ENCODE data around the gene GTSE1. TPM values are rescaled to one million over a fixed set of nuclear protein-coding genes. Genes with fewer than 3 reads are reported as not detected.

Gene GTSE1
- total and polyA plus RNA-seq, 2 of the 13 experiments (the other 11 are each of a cell fraction or from before 2014, with no cell fraction given): 10.7 to 13.5 TPM

GRCh38 chr22:46364341-46365165 is 67.9 kb downstream of the GTSE1 start:
- in situ Hi-C loops (cut with HindIII; ENCODE audit: extremely low pct_ligation_motif_present, low pct_unique_long_range_greater_than_20kb): loop anchor here (5.0 kb wide), 2 partner anchors 78 to 173 kb away; partner anchors contain the start of gene CELSR1
- H3K27ac ChIP-seq (ENCODE audit: extremely low read length, insufficient read depth, low read length): no peak overlapping the region
- no peaks in the 10 kb centered on the region for H3K9me3 ChIP-seq (ENCODE audit: low read length)
- DNase-seq (ENCODE audit: low spot score) (no peak), ATAC-seq (no peak), FAIRE-seq (no peak)
- POLR2A ChIA-PET: interaction anchor here (0.9 kb wide), 1 partner anchor 14 kb away, joined by 3 read pairs; no protein-coding TSS in a partner anchor
- WGBS (ENCODE audit: low lambda C conversion rate): 87% methylated on average over 7 of the region's 26 CpGs
- peaks cover 36% of the 10 kb centered on the region for H3K4me1 ChIP-seq (ENCODE audit: insufficient read depth, low read length)
- H3K36me3 ChIP-seq (replicated peaks in 1 of 2; ENCODE audit: control insufficient read depth in 1 of 2, insufficient read depth in 2 of 2, low read length in 2 of 2): no peaks in the 10 kb centered on the region
- no peak overlapping the region for H2AFZ ChIP-seq (ENCODE audit: low read length)
- CTCF ChIA-PET (ENCODE audit: low intra/inter-chr PET ratio, low total read pairs): no interaction called here
- no peaks in the 10 kb centered on the region for H4K20me1 ChIP-seq (ENCODE audit: insufficient read depth, low read length)
- no peak overlapping the region for H3K4me2 ChIP-seq (ENCODE audit: low read depth, low read length)
- H3K4me3 ChIP-seq (replicated peaks in 1 of 3; ENCODE audit: insufficient read depth in 1 of 3, low read depth in 2 of 3, low read length in 3 of 3): no peak overlapping the region
- no TSS peak for BruUV-seq (replicated peaks)
- no peaks in the 10 kb centered on the region for H3K79me2 ChIP-seq (ENCODE audit: insufficient read depth, low read length)
- intact Hi-C loops (cut with micrococcal nuclease; ENCODE audit: unreplicated experiment): no loop called here
- H3K9ac ChIP-seq (ENCODE audit: insufficient read depth, low read depth, low read length): no peak overlapping the region
- no peaks in the 10 kb centered on the region for H3K27me3 ChIP-seq (ENCODE audit: control insufficient read depth in 1 of 2, insufficient read depth in 2 of 2, low read length in 2 of 2)
- TF ChIP-seq ZFYVE20 (CRISPR knock-in tag; IDR thresholded peaks at IDR 0.05; ENCODE audit: borderline replicate concordance, low read depth): no peak
- TF ChIP-seq, protein P1, sequence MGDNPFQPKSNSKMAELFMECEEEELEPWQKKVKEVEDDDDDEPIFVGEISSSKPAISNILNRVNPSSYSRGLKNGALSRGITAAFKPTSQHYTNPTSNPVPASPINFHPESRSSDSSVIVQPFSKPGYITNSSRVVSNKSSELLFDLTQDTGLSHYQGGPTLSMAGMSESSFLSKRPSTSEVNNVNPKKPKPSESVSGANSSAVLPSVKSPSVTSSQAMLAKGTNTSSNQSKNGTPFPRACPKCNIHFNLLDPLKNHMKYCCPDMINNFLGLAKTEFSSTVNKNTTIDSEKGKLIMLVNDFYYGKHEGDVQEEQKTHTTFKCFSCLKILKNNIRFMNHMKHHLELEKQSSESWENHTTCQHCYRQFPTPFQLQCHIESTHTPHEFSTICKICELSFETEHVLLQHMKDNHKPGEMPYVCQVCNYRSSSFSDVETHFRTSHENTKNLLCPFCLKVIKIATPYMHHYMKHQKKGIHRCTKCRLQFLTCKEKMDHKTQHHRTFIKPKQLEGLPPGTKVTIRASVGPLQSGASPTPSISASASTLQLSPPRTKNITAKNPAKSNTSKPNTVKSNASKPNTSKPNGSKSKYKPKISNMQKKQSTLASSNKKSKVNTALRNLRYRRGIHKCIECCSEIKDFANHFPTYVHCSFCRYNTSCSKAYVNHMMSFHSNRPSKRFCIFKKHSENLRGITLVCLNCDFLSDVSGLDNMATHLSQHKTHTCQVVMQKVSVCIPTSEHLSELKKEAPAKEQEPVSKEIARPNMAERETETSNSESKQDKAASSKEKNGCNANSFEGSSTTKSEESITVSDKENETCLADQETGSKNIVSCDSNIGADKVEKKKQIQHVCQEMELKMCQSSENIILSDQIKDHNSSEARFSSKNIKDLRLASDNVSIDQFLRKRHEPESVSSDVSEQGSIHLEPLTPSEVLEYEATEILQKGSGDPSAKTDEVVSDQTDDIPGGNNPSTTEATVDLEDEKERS (CRISPR knock-in tag; IDR thresholded peaks at IDR 0.05): no peak
- TF ChIP-seq SMAD3 (CRISPR knock-in tag; IDR thresholded peaks at IDR 0.05): no peak
- no peak for TF ChIP-seq ZNF547 (CRISPR knock-in tag; IDR thresholded peaks at IDR 0.05)
- TF ChIP-seq ZC3H13 (CRISPR knock-in tag; IDR thresholded peaks at IDR 0.05): no peak
- TF ChIP-seq, protein P2, sequence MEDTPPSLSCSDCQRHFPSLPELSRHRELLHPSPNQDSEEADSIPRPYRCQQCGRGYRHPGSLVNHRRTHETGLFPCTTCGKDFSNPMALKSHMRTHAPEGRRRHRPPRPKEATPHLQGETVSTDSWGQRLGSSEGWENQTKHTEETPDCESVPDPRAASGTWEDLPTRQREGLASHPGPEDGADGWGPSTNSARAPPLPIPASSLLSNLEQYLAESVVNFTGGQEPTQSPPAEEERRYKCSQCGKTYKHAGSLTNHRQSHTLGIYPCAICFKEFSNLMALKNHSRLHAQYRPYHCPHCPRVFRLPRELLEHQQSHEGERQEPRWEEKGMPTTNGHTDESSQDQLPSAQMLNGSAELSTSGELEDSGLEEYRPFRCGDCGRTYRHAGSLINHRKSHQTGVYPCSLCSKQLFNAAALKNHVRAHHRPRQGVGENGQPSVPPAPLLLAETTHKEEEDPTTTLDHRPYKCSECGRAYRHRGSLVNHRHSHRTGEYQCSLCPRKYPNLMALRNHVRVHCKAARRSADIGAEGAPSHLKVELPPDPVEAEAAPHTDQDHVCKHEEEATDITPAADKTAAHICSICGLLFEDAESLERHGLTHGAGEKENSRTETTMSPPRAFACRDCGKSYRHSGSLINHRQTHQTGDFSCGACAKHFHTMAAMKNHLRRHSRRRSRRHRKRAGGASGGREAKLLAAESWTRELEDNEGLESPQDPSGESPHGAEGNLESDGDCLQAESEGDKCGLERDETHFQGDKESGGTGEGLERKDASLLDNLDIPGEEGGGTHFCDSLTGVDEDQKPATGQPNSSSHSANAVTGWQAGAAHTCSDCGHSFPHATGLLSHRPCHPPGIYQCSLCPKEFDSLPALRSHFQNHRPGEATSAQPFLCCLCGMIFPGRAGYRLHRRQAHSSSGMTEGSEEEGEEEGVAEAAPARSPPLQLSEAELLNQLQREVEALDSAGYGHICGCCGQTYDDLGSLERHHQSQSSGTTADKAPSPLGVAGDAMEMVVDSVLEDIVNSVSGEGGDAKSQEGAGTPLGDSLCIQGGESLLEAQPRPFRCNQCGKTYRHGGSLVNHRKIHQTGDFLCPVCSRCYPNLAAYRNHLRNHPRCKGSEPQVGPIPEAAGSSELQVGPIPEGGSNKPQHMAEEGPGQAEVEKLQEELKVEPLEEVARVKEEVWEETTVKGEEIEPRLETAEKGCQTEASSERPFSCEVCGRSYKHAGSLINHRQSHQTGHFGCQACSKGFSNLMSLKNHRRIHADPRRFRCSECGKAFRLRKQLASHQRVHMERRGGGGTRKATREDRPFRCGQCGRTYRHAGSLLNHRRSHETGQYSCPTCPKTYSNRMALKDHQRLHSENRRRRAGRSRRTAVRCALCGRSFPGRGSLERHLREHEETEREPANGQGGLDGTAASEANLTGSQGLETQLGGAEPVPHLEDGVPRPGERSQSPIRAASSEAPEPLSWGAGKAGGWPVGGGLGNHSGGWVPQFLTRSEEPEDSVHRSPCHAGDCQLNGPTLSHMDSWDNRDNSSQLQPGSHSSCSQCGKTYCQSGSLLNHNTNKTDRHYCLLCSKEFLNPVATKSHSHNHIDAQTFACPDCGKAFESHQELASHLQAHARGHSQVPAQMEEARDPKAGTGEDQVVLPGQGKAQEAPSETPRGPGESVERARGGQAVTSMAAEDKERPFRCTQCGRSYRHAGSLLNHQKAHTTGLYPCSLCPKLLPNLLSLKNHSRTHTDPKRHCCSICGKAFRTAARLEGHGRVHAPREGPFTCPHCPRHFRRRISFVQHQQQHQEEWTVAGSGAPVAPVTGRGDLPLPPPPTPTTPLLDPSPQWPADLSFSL (CRISPR knock-in tag; IDR thresholded peaks at IDR 0.05): no peak
- TF ChIP-seq HOXA3 (CRISPR knock-in tag; IDR thresholded peaks at IDR 0.05): no peak
- TF ChIP-seq, protein P3, sequence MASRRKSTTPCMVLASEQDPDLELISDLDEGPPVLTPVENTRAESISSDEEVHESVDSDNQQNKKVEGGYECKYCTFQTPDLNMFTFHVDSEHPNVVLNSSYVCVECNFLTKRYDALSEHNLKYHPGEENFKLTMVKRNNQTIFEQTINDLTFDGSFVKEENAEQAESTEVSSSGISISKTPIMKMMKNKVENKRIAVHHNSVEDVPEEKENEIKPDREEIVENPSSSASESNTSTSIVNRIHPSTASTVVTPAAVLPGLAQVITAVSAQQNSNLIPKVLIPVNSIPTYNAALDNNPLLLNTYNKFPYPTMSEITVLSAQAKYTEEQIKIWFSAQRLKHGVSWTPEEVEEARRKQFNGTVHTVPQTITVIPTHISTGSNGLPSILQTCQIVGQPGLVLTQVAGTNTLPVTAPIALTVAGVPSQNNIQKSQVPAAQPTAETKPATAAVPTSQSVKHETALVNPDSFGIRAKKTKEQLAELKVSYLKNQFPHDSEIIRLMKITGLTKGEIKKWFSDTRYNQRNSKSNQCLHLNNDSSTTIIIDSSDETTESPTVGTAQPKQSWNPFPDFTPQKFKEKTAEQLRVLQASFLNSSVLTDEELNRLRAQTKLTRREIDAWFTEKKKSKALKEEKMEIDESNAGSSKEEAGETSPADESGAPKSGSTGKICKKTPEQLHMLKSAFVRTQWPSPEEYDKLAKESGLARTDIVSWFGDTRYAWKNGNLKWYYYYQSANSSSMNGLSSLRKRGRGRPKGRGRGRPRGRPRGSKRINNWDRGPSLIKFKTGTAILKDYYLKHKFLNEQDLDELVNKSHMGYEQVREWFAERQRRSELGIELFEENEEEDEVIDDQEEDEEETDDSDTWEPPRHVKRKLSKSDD (CRISPR knock-in tag; IDR thresholded peaks at IDR 0.05; ENCODE audit: low read depth): no peak
- TF ChIP-seq, protein P4, sequence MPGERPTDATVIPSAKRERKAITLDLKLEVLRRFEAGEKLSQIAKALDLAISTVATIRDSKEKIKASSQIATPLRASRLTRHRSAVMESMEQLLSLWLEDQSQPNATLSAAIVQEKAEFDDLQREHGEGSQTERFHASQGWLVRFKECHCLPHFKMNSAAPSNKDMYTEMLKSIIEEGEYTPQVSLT (CRISPR knock-in tag; IDR thresholded peaks at IDR 0.05; ENCODE audit: borderline replicate concordance, low read depth): no peak
- no peak for TF ChIP-seq NR1H2 (CRISPR knock-in tag; IDR thresholded peaks at IDR 0.05; ENCODE audit: borderline replicate concordance, low read depth)

Data from HepG2 (cell line).